ENCODE results near the gene IFIT1B. TPM values are rescaled to one million over a fixed set of nuclear protein-coding genes. Genes with fewer than 3 reads are reported as not detected.

The IFIT1B gene
- total RNA-seq, 1 experiment from 2014 or later: not detected

Other genes with a start within 250 kb of the IFIT1B start
- not detected in 2 replicates for gene CH25H, start 170.7 kb upstream of the IFIT1B start, total RNA-seq (2014; rRNA removed; shearing (Covaris generic))
- gene LIPA, start 126.3 kb upstream of the IFIT1B start, total RNA-seq (2014; rRNA removed; shearing (Covaris generic)): 67.7 and 70.7 TPM in 2 replicates
- gene IFIT2, start 76.0 kb upstream of the IFIT1B start, total RNA-seq (2014; rRNA removed; shearing (Covaris generic)): 1.1 and 1.2 TPM in 2 replicates
- gene IFIT3, start 50.1 kb upstream of the IFIT1B start, total RNA-seq (2014; rRNA removed; shearing (Covaris generic)): 2.5 and 3.1 TPM in 2 replicates
- gene IFIT1, start 14.6 kb downstream of the IFIT1B start, total RNA-seq (2014; rRNA removed; shearing (Covaris generic)): 1.4 and 1.7 TPM in 2 replicates
- gene IFIT5, start 36.5 kb downstream of the IFIT1B start, total RNA-seq (2014; rRNA removed; shearing (Covaris generic)): 19.5 and 20.1 TPM in 2 replicates
- 0.10 and 0.14 TPM in 2 replicates for gene SLC16A12, start 157.5 kb downstream of the IFIT1B start, total RNA-seq (2014; rRNA removed; shearing (Covaris generic))